ENCODE measurements around the gene LXN. TPM values are rescaled to one million over a fixed set of nuclear protein-coding genes. Genes with fewer than 3 reads are reported as not detected.

LXN gene, protein sequence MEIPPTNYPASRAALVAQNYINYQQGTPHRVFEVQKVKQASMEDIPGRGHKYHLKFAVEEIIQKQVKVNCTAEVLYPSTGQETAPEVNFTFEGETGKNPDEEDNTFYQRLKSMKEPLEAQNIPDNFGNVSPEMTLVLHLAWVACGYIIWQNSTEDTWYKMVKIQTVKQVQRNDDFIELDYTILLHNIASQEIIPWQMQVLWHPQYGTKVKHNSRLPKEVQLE
- total RNA-seq = 3.9 and 4.0 TPM in 2 replicates

DNA sequence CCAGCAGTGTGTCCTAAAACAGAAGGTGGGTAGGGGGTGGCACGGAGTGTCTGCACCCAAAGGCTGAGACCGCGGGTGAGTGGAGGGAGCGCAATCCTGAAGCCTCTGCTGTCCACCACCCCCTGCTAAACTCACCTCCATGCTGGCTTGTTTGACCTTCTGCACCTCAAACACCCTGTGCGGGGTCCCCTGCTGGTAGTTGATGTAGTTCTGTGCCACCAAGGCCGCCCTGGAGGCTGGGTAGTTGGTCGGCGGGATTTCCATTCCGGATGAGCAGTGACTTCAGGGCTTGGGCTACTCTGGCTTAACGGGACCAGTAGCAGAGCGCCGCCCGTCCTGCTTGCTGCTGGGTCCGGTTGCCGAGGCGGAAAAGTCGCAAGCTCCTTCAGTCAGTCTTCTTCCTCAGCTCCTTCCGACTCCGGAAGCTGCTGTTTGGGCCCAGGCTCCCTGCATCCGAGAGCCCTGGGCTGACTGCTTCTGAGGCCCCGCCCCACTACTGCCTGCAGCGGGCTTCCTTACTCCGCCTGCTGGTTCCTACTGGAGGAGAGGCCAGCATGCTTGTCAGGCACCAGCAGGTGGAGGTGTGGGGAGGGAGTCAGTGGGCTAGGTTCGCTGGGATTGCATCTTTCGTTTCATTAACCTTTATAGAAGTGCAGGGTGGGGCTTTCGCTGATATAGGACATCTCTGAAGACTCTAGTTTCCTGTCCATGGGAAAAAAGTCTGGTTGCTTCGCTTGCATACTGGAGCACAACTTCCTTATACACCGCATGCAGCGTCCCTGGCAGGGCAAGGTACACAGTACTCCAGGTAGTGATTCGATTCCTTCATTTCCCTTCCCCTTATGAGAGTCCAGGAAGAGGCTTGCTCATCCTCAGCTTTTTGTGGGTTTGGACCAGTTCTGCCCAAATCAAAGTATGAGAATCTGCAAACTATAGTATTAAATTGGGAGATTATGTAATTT lies at the start of gene LXN:
TSS of gene LXN (minus strand) at position 434 of the 962 bp plus-strand sequence. CDS start at position 264, 170 bp downstream.

DNA sequence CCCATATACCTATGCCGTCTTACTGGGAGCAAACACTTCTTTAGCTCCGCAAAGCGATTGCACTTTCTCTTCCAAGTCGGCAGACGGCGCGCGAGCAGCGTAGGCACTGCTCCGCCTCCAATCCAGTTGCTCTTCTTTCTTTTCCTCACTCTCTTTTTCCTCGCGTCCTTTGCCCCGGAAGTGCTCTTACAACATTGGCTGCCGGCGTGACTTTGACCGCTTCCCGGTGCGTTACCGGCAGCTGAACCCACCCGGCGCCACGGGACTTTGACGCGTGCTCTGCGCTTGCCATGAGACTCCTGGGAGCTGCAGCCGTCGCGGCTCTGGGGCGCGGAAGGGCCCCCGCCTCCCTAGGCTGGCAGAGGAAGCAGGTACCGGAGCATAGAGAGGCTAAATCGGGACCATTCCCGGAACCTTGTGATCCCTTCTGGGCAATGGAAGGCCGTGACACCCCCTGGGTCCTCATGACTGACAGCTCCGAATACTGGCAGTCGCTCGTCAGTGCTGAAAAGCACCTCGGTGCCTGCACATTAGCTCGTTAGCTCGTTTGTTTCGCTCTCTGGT lies 28.0 kb downstream of the LXN start, which contains the start of gene GFM1:
TSS of gene GFM1 (plus strand) at position 183 of the 564 bp plus-strand sequence. CDS start at position 291, 108 bp downstream.

Other genes starting within 250 kb of the LXN start
- gene MLF1, start 101.5 kb downstream of the LXN start, total RNA-seq = 4.9 and 10.4 TPM in 2 replicates
- 46.0 and 54.5 TPM in 2 replicates for gene GFM1, start 28.1 kb downstream of the LXN start, total RNA-seq
- gene RARRES1, start 59.8 kb upstream of the LXN start, total RNA-seq = 0.85 and 1.2 TPM in 2 replicates
- gene MFSD1, start 129.4 kb upstream of the LXN start, total RNA-seq = 48.4 and 55.7 TPM in 2 replicates

Measured in tracheal epithelial cell (primary cell).